AG09309 (cell line): ENCODE data around the gene DNAI2.

ENCODE experiments used
- DNase-seq: peaks from one replicate; pipeline ENCODE4 v3.0.0-alpha.2; 2010; ENCODE audit warnings: low read depth
- H3K4me3 ChIP-seq: 2 replicates; pipeline ENCODE4 v1.5.1; 2011; ENCODE audit warnings: mild to moderate bottlenecking, low read depth, low read length, moderate library complexity; ENCODE audit not compliant: control insufficient read depth
- TF ChIP-seq, protein P1 (sequence below): IDR thresholded peaks from 2 replicates; pipeline ENCODE4 v1.5.1; 2011; ENCODE audit warnings: mild to moderate bottlenecking, low read depth, low read length, inconsistent platforms; ENCODE audit not compliant: insufficient read depth, control insufficient read depth; ENCODE audit errors: missing control alignments

Gene DNAI2

DNA sequence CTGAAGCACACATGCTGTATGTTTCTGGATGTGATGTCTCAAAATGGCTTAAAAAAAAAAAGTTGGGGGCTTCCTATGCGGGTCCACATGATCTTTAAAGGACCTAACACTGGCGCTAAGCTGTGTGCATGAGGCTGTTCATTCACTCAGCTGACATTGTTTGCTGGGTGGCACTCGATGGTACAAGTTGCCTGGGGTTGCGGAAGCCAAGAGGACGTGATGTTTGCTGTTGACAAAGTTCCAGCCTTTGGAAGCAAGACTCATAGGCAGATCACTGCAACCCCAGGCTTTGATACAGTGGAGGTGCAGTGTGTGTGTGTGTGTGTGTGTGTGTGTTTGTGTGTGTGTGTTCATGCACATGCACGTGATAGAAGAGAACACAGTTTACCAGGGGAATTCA lies 29.5 kb upstream of the DNAI2 start:
- no peak for DNase-seq
- TF ChIP-seq, protein P1, sequence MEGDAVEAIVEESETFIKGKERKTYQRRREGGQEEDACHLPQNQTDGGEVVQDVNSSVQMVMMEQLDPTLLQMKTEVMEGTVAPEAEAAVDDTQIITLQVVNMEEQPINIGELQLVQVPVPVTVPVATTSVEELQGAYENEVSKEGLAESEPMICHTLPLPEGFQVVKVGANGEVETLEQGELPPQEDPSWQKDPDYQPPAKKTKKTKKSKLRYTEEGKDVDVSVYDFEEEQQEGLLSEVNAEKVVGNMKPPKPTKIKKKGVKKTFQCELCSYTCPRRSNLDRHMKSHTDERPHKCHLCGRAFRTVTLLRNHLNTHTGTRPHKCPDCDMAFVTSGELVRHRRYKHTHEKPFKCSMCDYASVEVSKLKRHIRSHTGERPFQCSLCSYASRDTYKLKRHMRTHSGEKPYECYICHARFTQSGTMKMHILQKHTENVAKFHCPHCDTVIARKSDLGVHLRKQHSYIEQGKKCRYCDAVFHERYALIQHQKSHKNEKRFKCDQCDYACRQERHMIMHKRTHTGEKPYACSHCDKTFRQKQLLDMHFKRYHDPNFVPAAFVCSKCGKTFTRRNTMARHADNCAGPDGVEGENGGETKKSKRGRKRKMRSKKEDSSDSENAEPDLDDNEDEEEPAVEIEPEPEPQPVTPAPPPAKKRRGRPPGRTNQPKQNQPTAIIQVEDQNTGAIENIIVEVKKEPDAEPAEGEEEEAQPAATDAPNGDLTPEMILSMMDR, result no peak
- no peak overlapping the region for H3K4me3 ChIP-seq

DNA sequence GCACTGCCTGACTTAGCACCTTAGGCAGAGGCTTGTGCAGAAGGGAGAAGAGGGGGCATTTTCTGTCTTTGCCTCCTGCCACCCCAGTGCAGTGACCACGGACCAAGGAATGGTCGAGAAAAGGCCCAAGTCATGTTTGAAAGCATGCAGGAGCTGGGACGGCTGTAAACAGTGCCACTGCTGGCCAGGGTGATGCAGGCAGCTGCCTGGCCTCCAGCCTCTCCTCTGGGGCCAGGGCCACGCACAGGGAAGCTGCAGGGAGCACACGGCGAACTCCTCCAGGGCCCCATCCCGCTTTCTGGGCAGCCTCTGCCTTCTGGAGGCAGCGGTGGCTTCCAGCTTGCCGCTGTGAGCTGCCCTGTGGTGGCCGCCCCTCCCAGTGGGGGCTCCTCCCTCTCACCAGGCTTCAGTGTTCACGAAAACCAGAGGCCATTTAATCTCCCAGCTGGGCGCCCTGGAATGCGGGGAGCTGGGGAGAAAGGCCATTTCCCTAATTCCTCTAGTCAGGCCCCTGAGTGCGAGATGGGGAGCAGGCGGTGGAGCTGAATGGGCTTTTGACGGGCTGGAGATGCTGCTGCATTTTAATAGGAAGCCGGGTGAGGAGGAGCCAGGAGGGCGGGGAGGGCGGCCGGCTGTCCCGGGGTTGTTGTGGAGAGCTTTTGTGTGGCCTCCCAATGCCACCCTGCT lies 28.7 kb upstream of the DNAI2 start:
- TF ChIP-seq, protein P1, result no peak

DNA sequence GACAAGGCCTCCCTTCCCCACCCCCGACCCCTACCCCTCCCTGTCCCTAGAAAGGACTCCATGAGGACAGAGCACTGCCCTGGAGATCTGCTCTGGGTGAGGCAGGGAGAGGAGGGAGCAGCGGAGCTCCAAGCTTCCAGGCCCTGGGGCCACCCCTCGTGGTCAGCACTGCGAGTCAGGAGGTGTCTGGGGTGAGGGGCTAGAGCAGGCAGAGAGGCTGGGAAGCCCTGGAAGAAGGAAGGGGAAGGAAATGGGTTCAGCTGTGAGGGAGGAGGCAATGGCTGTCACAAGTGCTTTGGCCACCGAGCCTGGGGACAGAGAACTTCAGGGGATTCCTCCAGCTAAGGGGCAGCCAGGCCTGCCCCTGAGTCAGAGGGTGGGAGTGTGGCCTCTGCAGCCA lies 28.2 kb upstream of the DNAI2 start:
- DNase-seq, result no peak
- no peak overlapping the region for H3K4me3 ChIP-seq
- TF ChIP-seq, protein P1, result no peak

More for the DNA sequence above, 28.7 kb upstream of the DNAI2 start:
- DNase-seq, result no peak
- no peak overlapping the region for H3K4me3 ChIP-seq

DNA sequence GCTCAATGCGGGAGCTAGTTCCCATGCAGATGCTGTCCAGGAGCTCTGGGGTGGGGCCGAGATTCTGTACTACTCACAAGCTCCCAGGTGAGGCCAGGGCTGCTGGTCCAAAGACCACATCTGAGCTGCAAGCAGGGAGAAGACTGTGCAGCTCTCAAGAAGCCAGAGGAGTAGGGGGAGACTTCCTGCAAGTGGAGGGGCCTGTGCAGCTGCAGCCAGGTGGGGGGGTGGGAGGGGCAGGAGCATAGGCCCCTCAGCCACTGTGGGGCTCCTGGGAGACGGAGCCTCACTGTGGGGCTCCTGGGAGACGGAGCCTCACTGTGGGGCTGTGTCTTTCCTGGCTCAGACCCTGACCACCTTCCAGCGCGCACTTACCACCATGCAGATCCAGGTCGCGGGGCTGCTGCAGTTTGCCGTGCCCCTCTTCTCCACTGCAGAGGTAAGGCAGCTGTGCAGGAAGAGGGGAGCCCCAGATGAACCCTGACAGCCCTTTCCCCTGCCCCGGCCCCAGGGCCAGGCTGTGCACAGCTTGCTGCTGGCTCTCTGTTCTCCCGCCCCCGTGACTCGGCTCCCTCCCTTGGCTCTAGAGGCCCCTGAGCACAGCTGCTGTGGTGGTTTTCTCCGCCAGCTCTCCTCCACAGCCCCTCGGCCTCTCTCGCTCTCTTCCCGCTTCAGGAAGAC lies 24.3 kb upstream of the DNAI2 start:
- TF ChIP-seq, protein P1, result no peak
- no peak for DNase-seq
- H3K4me3 ChIP-seq, result no peak overlapping the region

DNA sequence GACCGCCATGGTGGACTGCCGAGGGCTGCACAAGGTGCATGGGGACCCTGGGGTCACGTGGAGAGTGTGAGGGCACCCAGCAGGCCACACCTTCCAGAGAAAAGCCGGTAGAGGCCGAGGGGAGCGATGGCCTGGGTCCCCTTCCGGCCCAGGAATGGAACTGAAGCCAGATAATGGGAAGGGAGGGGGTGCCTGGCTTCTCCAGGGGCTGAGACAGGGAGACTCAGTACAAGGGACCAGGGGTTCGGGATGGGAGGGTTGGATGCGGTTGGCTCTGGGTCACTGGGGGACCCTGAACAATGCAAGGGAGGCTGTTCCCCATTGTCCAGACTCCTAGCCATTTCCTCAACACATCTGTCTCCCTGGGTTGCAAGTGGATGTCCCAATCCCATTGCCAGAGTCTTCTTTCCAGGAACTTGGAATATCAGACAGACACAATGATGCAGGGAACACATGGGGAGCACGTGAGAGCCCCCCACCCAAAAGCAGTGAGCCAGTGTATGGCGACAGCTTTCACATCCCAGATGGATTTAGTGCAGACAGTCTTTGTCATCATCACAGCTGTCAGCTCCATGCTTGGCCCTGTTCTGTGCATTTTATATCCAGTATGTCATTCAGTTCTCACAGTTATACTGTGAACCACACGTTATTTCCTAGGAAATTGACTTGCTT lies 23.6 kb upstream of the DNAI2 start:
- DNase-seq, result no peak
- H3K4me3 ChIP-seq, result no peak overlapping the region
- TF ChIP-seq, protein P1, result no peak

DNA sequence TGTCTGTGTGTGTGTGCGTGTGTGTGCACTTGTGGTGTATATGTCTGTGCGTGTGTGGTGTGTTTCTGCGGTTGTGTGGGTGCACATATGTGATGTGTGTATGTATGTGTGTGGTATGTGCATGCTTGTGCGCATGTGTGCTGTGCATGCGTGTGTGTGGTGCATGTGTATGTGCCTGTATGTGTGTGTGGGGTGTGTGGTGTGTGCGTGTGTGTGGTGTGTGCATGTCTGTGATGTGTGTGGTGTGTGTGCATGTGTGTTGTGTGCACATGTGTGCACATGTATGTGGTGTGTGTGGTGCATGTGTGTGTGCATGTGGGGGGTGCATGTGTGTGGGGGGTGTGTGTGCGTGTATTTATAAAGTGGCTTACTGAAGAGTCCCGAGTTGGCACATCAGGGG lies 23.0 kb upstream of the DNAI2 start:
- TF ChIP-seq, protein P1, result no peak
- no peak overlapping the region for H3K4me3 ChIP-seq
- no peak for DNase-seq
